HUES64 (cell line): ENCODE data around the gene GIMAP7.
"Not testable (repeated sequence)": the region's sequence is repeated elsewhere in the genome, so short reads cannot be mapped to it uniquely, and the experiment has no call there.

Experiments used
- H3K27ac ChIP-seq: 2 replicates; pipeline ENCODE4 v1.7.0; 2013; ENCODE audit warnings: low read depth, low read length, inconsistent platforms
- H3K27me3 ChIP-seq: 2 replicates; pipeline ENCODE4 v1.6.1; 2013; ENCODE audit warnings: mild to moderate bottlenecking, low read length; ENCODE audit not compliant: insufficient read depth
- H3K36me3 ChIP-seq: 2 replicates; pipeline ENCODE4 v1.6.1; 2013; ENCODE audit warnings: mild to moderate bottlenecking, low read length; ENCODE audit not compliant: insufficient read depth
- H3K4me1 ChIP-seq: 2 replicates; pipeline ENCODE4 v1.6.1; 2013; ENCODE audit warnings: mild to moderate bottlenecking, low read length, moderate library complexity; ENCODE audit not compliant: insufficient read depth
- H3K4me3 ChIP-seq: 2 replicates; pipeline ENCODE4 v1.5.1; 2013; ENCODE audit warnings: mild to moderate bottlenecking, low read length, moderate library complexity
- H3K9ac ChIP-seq: 2 replicates; pipeline ENCODE4 v1.6.1; 2013; ENCODE audit warnings: mild to moderate bottlenecking, low read depth, low read length
- H3K9me3 ChIP-seq: 2 replicates; pipeline ENCODE4 v1.6.1; 2013; ENCODE audit warnings: low read depth, low read length; ENCODE audit not compliant: insufficient read depth
- WGBS: fragments of 150-250, 120-280 bp; methylation state at CpG from one replicate; pipeline ENCODE4 v1.1.7; 2013; ENCODE audit warnings: missing lambda C conversion rate; 5-methylcytosine and 5-hydroxymethylcytosine counted together

The GIMAP7 gene

DNA sequence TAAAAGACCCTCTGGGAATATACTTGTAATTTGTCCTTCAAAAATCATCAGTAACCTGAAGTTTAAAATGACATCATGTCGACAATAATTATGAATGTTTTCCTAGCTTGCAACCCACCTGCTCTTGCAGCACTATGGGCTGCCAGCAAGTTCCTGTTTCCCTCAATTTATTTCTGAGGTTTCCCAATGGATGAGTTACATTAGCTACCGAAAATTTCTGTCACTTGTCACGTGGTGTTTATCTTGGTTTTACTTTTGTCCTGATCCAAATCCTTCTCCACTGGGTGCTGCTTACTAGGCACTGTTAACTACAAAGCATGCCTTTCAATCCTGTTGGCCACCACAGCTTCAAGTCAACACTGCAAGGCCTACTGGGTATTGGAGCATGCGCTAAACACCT is 32.8 kb upstream of the GIMAP7 start:
- Histone ChIP-seq H3K36me3 (no peaks in the 10 kb centered on the region), H3K9ac (no peak overlapping the region), H3K27me3 (no peaks in the 10 kb centered on the region), H3K4me1 (no peaks in the 10 kb centered on the region), H3K4me3 (no peak overlapping the region), H3K9me3 (no peaks in the 10 kb centered on the region), H3K27ac (no peak overlapping the region)
- WGBS = 95% methylated on average over 4 of the region's 4 CpGs

DNA sequence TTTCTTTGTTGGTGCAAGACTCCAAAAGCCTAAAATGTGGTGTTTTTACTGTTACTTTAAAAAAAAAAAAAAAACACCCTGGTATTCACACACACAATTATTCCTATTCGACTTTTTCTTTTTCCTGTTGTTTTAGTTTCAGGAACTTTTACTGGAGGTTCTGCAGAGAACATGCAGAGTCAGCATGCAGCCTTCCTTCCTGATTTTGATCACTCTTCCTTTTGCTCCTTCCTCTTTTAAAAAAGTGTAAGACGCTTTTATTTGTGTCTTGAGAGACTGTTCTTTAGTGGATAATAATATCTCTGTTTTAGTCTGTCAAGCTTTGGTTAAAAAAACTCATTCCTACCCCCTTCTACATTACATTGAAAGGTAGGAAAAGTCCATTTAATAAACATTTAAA is 31.2 kb upstream of the GIMAP7 start:
- not testable (repeated sequence) for H3K4me3 ChIP-seq, H3K9me3 ChIP-seq, H3K27ac ChIP-seq, H3K27me3 ChIP-seq, H3K4me1 ChIP-seq, H3K36me3 ChIP-seq, H3K9ac ChIP-seq
- 75% methylated on average over 1 of the region's 2 CpGs for WGBS

DNA sequence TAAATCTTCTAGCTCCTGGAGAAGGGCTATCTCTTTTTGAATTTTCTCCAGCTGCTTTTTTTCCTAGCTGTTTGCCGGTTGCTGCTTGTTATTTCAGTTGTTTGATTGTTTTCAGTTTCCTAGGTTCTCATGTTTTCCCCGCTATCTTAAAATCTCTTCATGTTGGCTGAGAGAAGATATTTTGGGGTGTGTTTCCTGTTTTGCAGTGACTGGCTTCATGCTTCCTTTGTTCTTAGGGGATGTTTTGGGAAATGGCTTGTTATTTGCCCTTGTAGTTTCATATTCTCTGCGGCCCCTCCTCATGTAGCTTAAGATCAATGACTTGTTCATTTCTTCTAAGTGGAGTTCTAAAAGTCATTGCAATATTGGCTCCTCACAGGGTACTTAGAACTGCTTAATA is 30.6 kb upstream of the GIMAP7 start:
- H3K27me3 ChIP-seq, H3K9me3 ChIP-seq, H3K9ac ChIP-seq, H3K4me1 ChIP-seq, H3K4me3 ChIP-seq, H3K36me3 ChIP-seq, H3K27ac ChIP-seq: not testable (repeated sequence)
- WGBS = 93% methylated on average over 3 of the region's 3 CpGs

DNA sequence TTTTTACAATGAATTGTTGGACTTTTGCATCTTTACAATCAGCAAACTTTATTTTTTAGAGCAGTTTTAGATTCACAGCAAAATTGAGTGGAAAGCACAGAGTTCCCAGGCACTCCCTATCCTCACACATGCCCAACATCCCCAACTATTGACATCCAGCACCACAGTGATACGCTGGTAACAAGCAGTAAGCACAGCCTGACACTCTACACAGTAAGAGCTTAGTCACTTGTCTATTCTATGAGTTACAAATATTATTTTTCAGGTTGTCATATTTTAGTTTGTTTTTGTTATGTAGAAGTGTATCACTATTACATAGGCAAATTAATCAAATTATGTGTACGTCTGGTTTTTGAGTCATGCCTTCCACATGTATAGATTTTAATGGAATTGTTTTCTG is 27.0 kb upstream of the GIMAP7 start:
- H3K36me3 ChIP-seq = no peaks in the 10 kb centered on the region
- H3K27me3 ChIP-seq = no peaks in the 10 kb centered on the region
- 73% methylated on average over 1 of the region's 2 CpGs for WGBS
- H3K4me1 ChIP-seq = no peaks in the 10 kb centered on the region
- no peak overlapping the region for H3K4me3 ChIP-seq
- H3K9me3 ChIP-seq = no peaks in the 10 kb centered on the region
- no peak overlapping the region for H3K27ac ChIP-seq
- no peak overlapping the region for H3K9ac ChIP-seq

DNA sequence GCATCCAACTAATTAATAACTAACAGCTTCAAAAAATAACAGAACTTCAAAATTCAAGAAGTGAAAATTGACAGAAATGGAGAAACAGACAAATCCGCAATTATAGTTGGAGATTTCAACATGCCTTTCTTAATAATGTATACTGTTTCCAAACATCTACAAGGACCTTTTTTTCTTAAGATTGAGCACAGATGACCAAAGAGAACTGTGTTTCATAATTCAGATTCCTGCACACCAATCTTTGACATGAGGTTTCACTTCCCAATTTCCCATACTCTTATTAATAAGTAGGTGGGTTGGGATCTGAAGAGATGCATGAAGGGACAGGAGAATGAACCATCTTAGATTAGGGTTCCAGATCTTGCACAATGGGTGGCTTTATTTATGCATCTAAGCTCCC is 24.9 kb upstream of the GIMAP7 start:
- Histone ChIP-seq H3K4me1 (no peaks in the 10 kb centered on the region), H3K4me3 (no peak overlapping the region), H3K36me3 (no peaks in the 10 kb centered on the region), H3K27ac (no peak overlapping the region), H3K9ac (no peak overlapping the region), H3K27me3 (no peaks in the 10 kb centered on the region), H3K9me3 (no peaks in the 10 kb centered on the region)
- 100% methylated on average over 1 of the region's 1 CpG for WGBS

DNA sequence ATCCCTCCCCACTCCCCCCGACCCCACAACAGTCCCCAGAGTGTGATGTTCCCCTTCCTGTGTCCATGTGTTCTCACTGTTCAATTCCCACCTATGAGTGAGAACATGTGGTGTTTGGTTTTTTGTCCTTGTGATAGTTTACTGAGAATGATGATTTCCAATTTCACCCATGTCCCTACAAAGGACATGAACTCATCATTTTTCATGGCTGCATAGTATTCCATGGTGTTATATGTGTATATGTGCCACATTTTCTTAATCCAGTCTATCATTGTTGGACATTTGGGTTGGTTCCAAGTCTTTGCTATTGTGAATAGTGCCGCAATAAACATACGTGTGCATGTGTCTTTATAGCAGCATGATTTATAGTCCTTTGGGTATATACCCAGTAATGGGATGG is 21.2 kb upstream of the GIMAP7 start:
- not testable (repeated sequence) for H3K27ac ChIP-seq, H3K4me3 ChIP-seq, H3K27me3 ChIP-seq, H3K4me1 ChIP-seq, H3K9me3 ChIP-seq, H3K9ac ChIP-seq, H3K36me3 ChIP-seq
- 44% methylated on average over 1 of the region's 3 CpGs for WGBS

DNA sequence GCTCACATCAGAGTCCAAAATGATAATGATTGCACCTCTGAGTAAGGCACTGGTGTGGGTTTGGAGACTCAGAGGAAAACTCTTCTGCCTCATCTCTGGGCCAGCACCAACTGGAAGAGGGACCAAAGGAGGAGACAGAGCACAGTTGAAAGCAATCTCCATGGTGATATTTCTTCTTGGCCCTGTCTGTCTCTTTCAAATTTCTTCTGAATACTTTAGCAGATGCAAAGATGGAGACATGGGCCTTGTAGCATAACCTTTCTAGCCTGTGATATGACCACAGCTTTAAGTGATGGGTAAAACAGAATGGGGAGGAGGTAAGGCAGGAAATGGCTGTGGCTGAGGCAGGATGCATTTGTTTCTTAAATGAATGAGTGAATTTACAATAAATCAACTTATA is 12.2 kb upstream of the GIMAP7 start:
- Histone ChIP-seq H3K4me3 (no peak overlapping the region), H3K9me3 (no peaks in the 10 kb centered on the region), H3K4me1 (no peaks in the 10 kb centered on the region), H3K27me3 (no peaks in the 10 kb centered on the region), H3K36me3 (no peaks in the 10 kb centered on the region), H3K27ac (no peak overlapping the region), H3K9ac (no peak overlapping the region)

DNA sequence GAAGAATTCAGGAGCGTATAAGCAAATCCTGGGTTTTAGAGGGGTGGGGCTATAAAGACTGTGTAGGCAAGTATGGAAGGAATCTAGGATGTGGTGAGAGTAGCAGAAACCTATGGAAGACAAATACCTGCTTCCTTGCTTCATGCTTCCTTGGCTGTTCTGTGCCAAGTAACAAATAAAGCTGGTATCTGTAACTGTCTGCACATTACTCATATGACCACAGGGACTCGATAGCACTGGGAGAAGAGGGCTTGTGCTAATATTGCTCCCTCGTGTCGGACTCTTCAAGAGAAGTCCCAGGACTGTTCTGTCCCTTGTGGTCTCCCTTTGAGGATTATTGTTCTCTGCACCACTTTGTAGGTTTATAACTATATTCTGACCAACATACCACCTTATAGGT is 11.5 kb upstream of the GIMAP7 start:
- Histone ChIP-seq H3K27ac (no peak overlapping the region), H3K4me3 (no peak overlapping the region), H3K27me3 (no peaks in the 10 kb centered on the region), H3K4me1 (no peaks in the 10 kb centered on the region), H3K9me3 (no peaks in the 10 kb centered on the region), H3K36me3 (no peaks in the 10 kb centered on the region), H3K9ac (no peak overlapping the region)
- 93% methylated on average over 4 of the region's 4 CpGs for WGBS

DNA sequence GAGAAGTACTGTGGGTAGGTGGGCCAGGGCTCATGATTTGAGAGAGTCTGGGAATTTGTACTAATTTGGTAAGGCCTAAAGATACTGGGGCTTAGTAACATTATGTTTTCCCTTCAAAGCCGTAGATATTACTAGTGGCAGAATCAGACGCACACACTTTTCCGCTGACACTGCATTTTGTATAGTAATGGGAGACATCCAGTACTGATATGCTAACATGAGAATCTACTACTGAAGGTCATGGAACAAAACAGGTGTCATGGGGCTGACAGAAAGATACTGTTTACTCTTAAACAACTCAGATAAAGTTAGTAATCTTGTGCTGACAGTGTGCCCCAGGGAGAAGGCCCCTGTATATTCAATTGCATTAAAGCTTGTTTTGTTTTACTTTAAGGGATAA is 11.1 kb upstream of the GIMAP7 start:
- no peaks in the 10 kb centered on the region for H3K27me3 ChIP-seq
- 91% methylated on average over 3 of the region's 3 CpGs for WGBS
- H3K4me1 ChIP-seq = no peaks in the 10 kb centered on the region
- no peak overlapping the region for H3K9ac ChIP-seq
- no peak overlapping the region for H3K27ac ChIP-seq
- no peak overlapping the region for H3K4me3 ChIP-seq
- no peaks in the 10 kb centered on the region for H3K9me3 ChIP-seq
- no peaks in the 10 kb centered on the region for H3K36me3 ChIP-seq

DNA sequence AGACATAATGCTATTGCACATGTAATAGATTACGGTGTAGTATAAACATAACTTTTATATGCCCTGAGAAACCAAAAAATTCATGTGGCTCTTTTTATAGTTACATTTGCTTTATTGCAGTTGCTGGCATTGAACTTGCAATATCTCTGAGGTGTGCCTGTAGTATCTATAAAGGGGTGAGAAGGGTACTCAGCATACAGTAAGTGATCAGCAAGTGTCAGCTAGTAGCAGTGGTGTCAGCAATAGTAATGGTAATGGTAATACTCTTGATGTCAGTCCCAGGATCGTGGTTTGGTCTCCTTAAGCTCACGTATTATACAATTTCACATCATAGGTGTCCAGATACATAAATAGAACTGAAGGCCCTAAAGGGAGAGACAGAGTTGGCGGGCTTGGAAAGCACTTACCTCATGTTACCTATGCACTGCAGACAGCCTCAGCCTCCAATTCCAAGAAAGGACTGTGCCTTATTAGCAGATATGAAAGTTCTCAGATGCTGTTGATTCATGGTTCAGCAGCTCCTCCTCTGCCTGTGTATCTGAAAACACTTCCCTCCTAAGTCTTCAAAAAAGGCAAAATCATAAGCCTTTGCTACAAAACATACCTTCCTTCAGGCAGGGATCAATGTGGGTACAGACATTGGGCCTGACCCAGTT is 6.6 kb upstream of the GIMAP7 start:
- WGBS = 100% methylated on average over 3 of the region's 4 CpGs
- Histone ChIP-seq H3K4me1 (no peaks in the 10 kb centered on the region), H3K9ac (no peak overlapping the region), H3K27ac (no peak overlapping the region), H3K9me3 (no peaks in the 10 kb centered on the region), H3K36me3 (no peaks in the 10 kb centered on the region), H3K27me3 (no peaks in the 10 kb centered on the region), H3K4me3 (no peak overlapping the region)

DNA sequence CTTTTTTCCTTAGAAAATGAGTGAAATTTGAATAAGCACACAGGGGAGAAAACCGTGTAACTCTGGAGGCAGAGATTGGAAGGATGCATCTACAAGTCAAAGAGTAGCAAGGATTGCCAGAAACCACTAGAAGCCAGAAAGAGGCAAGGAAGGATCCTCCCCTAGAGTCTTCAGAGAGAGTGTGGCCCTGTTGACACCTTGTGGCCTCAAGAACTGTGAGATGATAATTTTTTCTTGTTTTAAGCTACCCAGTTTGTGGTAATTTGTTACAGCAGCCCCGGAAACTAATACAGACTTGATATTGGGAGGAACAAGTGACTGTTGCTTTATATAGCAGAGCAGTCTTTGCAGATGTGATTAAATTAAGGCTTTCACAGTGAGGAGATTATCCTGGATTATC is 3.6 kb upstream of the GIMAP7 start:
- H3K9ac ChIP-seq = no peak overlapping the region
- WGBS = 71% methylated on average over 2 of the region's 2 CpGs
- H3K4me1 ChIP-seq = no peaks in the 10 kb centered on the region
- no peak overlapping the region for H3K4me3 ChIP-seq
- H3K27me3 ChIP-seq = no peaks in the 10 kb centered on the region
- H3K27ac ChIP-seq = no peak overlapping the region
- no peaks in the 10 kb centered on the region for H3K36me3 ChIP-seq
- no peaks in the 10 kb centered on the region for H3K9me3 ChIP-seq

DNA sequence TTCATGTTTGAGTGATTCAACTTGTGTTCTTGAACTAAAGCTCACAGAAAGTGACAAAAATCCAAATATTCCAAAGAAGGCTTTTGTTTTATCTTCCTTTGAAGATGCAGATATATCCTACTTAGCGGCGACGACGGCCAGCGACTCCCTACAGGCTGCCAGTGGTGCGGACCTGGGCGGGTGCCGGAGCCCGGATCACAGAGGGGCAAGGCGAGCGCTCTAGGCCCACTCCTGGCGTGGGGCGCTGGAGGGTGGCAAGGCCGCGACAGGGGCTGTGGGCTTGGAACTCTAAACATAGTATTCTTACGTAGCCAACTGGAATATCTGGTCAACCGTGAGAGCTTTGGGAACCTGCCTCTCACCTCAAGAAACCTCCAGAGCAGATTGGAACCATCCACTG is 914 bp upstream of the GIMAP7 start:
- Histone ChIP-seq H3K4me3 (no peak overlapping the region), H3K9me3 (no peaks in the 10 kb centered on the region), H3K27me3 (no peaks in the 10 kb centered on the region), H3K27ac (no peak overlapping the region), H3K36me3 (no peaks in the 10 kb centered on the region), H3K4me1 (no peaks in the 10 kb centered on the region), H3K9ac (no peak overlapping the region)
- WGBS = 96% methylated on average over 17 of the region's 17 CpGs
